ENCODE data around the gene AP4S1.

GRCh38 chr14:31071151-31071550, 45.7 kb downstream of the AP4S1 start:
- TF ChIP-seq CTCF (IDR thresholded peaks at IDR 0.05; ENCODE audit: low read depth, low read length, poor library complexity, severe bottlenecking) (no peak), EZH2phosphoT487 (IDR thresholded peaks at IDR 0.05; ENCODE audit: borderline replicate concordance, low read length) (no peak)
